ENCODE results near the gene LRMDA. TPM values are rescaled to one million over a fixed set of nuclear protein-coding genes. Genes with fewer than 3 reads are reported as not detected.

Gene LRMDA
- total RNA-seq, 1 donor from 2014 or later, result 2.1 TPM

GRCh38 chr10:76415554-76415953 is 984.1 kb downstream of the LRMDA start:
- DNase-seq, result no peak
- Mint-ChIP-seq H3K4me3 (ENCODE audit: unreplicated experiment) (no peak overlapping the region), H3K9me3 (ENCODE audit: unreplicated experiment) (peaks cover 2% of the 10 kb centered on the region), H3K27ac (ENCODE audit: unreplicated experiment) (no peak overlapping the region), H3K4me1 (ENCODE audit: low read depth, unreplicated experiment) (peaks cover 4% of the 10 kb centered on the region), H3K27me3 (ENCODE audit: unreplicated experiment) (peaks cover 2% of the 10 kb centered on the region), H3K36me3 (ENCODE audit: unreplicated experiment) (peaks cover 5% of the 10 kb centered on the region)
- no peak for TF ChIP-seq CTCF (IDR thresholded peaks at IDR 0.05; ENCODE audit: partially characterized antibody, unreplicated experiment)

GRCh38 chr10:76416642-76417041 is 985.2 kb downstream of the LRMDA start:
- Mint-ChIP-seq H3K27ac (ENCODE audit: unreplicated experiment) (no peak overlapping the region), H3K27me3 (ENCODE audit: unreplicated experiment) (peaks cover 2% of the 10 kb centered on the region), H3K9me3 (ENCODE audit: unreplicated experiment) (peaks cover 2% of the 10 kb centered on the region), H3K4me1 (ENCODE audit: low read depth, unreplicated experiment) (peaks cover 4% of the 10 kb centered on the region), H3K36me3 (ENCODE audit: unreplicated experiment) (peaks cover 5% of the 10 kb centered on the region), H3K4me3 (ENCODE audit: unreplicated experiment) (no peak overlapping the region)
- no peak for DNase-seq
- no peak for TF ChIP-seq CTCF (IDR thresholded peaks at IDR 0.05; ENCODE audit: partially characterized antibody, unreplicated experiment)

- peaks cover under 1% of the 10 kb centered on the region for H3K4me1 Mint-ChIP-seq (ENCODE audit: low read depth, unreplicated experiment)
- no peak for DNase-seq
- H3K27ac Mint-ChIP-seq (ENCODE audit: unreplicated experiment), result no peak overlapping the region
- H3K27me3 Mint-ChIP-seq (ENCODE audit: unreplicated experiment), result no peaks in the 10 kb centered on the region
- H3K36me3 Mint-ChIP-seq (ENCODE audit: unreplicated experiment), result no peaks in the 10 kb centered on the region
- H3K9me3 Mint-ChIP-seq (ENCODE audit: unreplicated experiment), result no peaks in the 10 kb centered on the region
- no peak for TF ChIP-seq CTCF (IDR thresholded peaks at IDR 0.05; ENCODE audit: partially characterized antibody, unreplicated experiment)
- no peak overlapping the region for H3K4me3 Mint-ChIP-seq (ENCODE audit: unreplicated experiment)
Observed at GRCh38 chr10:76420725-76421124, 989.3 kb downstream of the LRMDA start.

- no peaks in the 10 kb centered on the region for H3K9me3 Mint-ChIP-seq (ENCODE audit: unreplicated experiment)
- DNase-seq, result no peak
- TF ChIP-seq CTCF (IDR thresholded peaks at IDR 0.05; ENCODE audit: partially characterized antibody, unreplicated experiment), result no peak
- H3K4me3 Mint-ChIP-seq (ENCODE audit: unreplicated experiment), result no peak overlapping the region
- no peaks in the 10 kb centered on the region for H3K27me3 Mint-ChIP-seq (ENCODE audit: unreplicated experiment)
- H3K4me1 Mint-ChIP-seq (ENCODE audit: low read depth, unreplicated experiment), result no peaks in the 10 kb centered on the region
- H3K27ac Mint-ChIP-seq (ENCODE audit: unreplicated experiment), result no peak overlapping the region
- no peaks in the 10 kb centered on the region for H3K36me3 Mint-ChIP-seq (ENCODE audit: unreplicated experiment)
Observed at GRCh38 chr10:76422769-76423168, 991.3 kb downstream of the LRMDA start.

- Mint-ChIP-seq H3K27me3 (ENCODE audit: unreplicated experiment) (no peaks in the 10 kb centered on the region), H3K4me1 (ENCODE audit: low read depth, unreplicated experiment) (peaks cover 11% of the 10 kb centered on the region), H3K4me3 (ENCODE audit: unreplicated experiment) (no peak overlapping the region), H3K9me3 (ENCODE audit: unreplicated experiment) (no peaks in the 10 kb centered on the region), H3K36me3 (ENCODE audit: unreplicated experiment) (no peaks in the 10 kb centered on the region), H3K27ac (ENCODE audit: unreplicated experiment) (no peak overlapping the region)
- no peak for DNase-seq
- TF ChIP-seq CTCF (IDR thresholded peaks at IDR 0.05; ENCODE audit: partially characterized antibody, unreplicated experiment), result no peak
Observed at GRCh38 chr10:76428551-76429367, 997.3 kb downstream of the LRMDA start.
